Keratinocyte (primary cell): ENCODE results near the gene FDXR. TPM values are rescaled to one million over a fixed set of nuclear protein-coding genes. Genes with fewer than 3 reads are reported as not detected.

ENCODE experiments used
- DNase-seq: peaks from one replicate; pipeline ENCODE4 v3.0.0-alpha.2; 2011; ENCODE audit warnings: low read depth, missing footprints, low spot score
- FAIRE-seq: peaks from 2 replicates; lab custom pipeline; 2011; peaks lifted over from hg19 to GRCh38; lab: Jason Lieb, UNC
- H2AFZ ChIP-seq: 2 replicates; pipeline ENCODE4 v1.6.0; 2012; ENCODE audit warnings: low read length, control low read depth, inconsistent platforms; ENCODE audit not compliant: control insufficient read depth
- H3K27ac ChIP-seq: 2 replicates; pipeline ENCODE4 v1.5.1; 2011; ENCODE audit warnings: low read length; ENCODE audit not compliant: control insufficient read depth, insufficient read depth
- H3K27me3 ChIP-seq: 3 replicates; pipeline ENCODE4 v1.6.0; 2011; ENCODE audit warnings: low read length; ENCODE audit not compliant: control insufficient read depth, insufficient read depth; ENCODE audit errors: extremely low read depth
- H3K36me3 ChIP-seq, 2 experiments: 2 replicates in 1 of 2; 3 replicates in 1 of 2; pipeline ENCODE4 v1.5.1; 2011; ENCODE audit warnings: low read length in 2 of 2, mild to moderate bottlenecking in 1 of 2; ENCODE audit not compliant: control insufficient read depth in 2 of 2, insufficient read depth in 2 of 2; ENCODE audit errors: extremely low read depth in 1 of 2
- H3K4me1 ChIP-seq: 3 replicates; pipeline ENCODE4 v1.5.1; 2011; ENCODE audit warnings: low read length; ENCODE audit not compliant: control insufficient read depth, insufficient read depth; ENCODE audit errors: extremely low read depth
- H3K4me2 ChIP-seq: 3 replicates; pipeline ENCODE4 v1.6.0; 2011; ENCODE audit warnings: low read depth, low read length; ENCODE audit not compliant: control insufficient read depth, insufficient read depth; ENCODE audit errors: extremely low read depth
- H3K4me3 ChIP-seq, 3 experiments: fragments of 200-600 bp in 1 of 3; sonication (generic) in 1 of 3; 2 replicates in 2 of 3; 3 replicates in 1 of 3; pipeline ENCODE4 v1.5.1; 2011 to 2016; ENCODE audit warnings: low read length in 3 of 3, mild to moderate bottlenecking in 3 of 3, control low read depth in 2 of 3, inconsistent platforms in 1 of 3, low read depth in 1 of 3, mixed read lengths in 1 of 3, mixed run types in 1 of 3, moderate library complexity in 1 of 3; ENCODE audit not compliant: control insufficient read depth in 2 of 3, insufficient read depth in 2 of 3; ENCODE audit errors: extremely low read depth in 1 of 3
- H3K79me2 ChIP-seq: 2 replicates; pipeline ENCODE4 v1.6.0; 2012; ENCODE audit warnings: low read length; ENCODE audit not compliant: control insufficient read depth, insufficient read depth
- H3K9ac ChIP-seq: 3 replicates; pipeline ENCODE4 v1.6.0; 2011; ENCODE audit warnings: low read length; ENCODE audit not compliant: control insufficient read depth, insufficient read depth; ENCODE audit errors: extremely low read depth
- H3K9me1 ChIP-seq: 3 replicates; pipeline ENCODE4 v1.6.0; 2011; ENCODE audit warnings: low read length; ENCODE audit not compliant: control insufficient read depth, insufficient read depth; ENCODE audit errors: extremely low read depth
- H3K9me3 ChIP-seq: 2 replicates; pipeline ENCODE4 v1.5.1; 2012; ENCODE audit warnings: low read depth, low read length; ENCODE audit not compliant: control insufficient read depth
- H4K20me1 ChIP-seq: 3 replicates; pipeline ENCODE4 v1.6.0; 2011; ENCODE audit warnings: low read length; ENCODE audit not compliant: control insufficient read depth, insufficient read depth; ENCODE audit errors: extremely low read depth
- CTCF ChIP-seq, 3 experiments: IDR thresholded peaks in 1 of 3; conservative IDR thresholded peaks in 1 of 3; optimal IDR thresholded peaks in 1 of 3; 2 replicates in 2 of 3; 3 replicates in 1 of 3; pipeline versions ENCODE3 to v1.5.1; 2011; ENCODE audit warnings: low read length in 3 of 3, mild to moderate bottlenecking in 3 of 3, moderate library complexity in 2 of 3, control low read depth in 1 of 3, inconsistent platforms in 1 of 3; ENCODE audit not compliant: insufficient read depth in 2 of 3; ENCODE audit errors: extremely low read depth in 1 of 3
- EZH2 ChIP-seq: IDR thresholded peaks from one replicate; pipeline ENCODE4 v1.6.1; 2012; ENCODE audit warnings: inconsistent platforms, mild to moderate bottlenecking, low read length, moderate library complexity
- dilution Hi-C: fragments of 300-500 bp; cut with MboI; formaldehyde crosslinking; loops from one replicate; pipeline ENCODE4 v1.7.0; 2020; ENCODE audit warnings: low sequenced_read_pairs; ENCODE audit not compliant: extremely low pct_ligation_motif_present
- polyA plus RNA-seq, 5 experiments: library from polyadenylated mRNA; depleted of rRNA in 3 of 5; stranded (reverse) in 3 of 5; stranded (forward) in 1 of 5; unstranded in 1 of 5; fragments of >200 nt; gene quantifications; 1 replicate in 1 of 5; 2 replicates in 3 of 5; 3 replicates in 1 of 5; pipeline versions ENCODE4 v1.2.1 to v1.2.3, GENCODE V29; 2011 to 2012; ENCODE audit warnings: missing spikeins in 2 of 5, low read depth in 1 of 5, low replicate concordance in 1 of 5

The FDXR gene
- polyA plus RNA-seq, 1 donor (not counting 4 experiments of a cell fraction or from before 2014, with no cell fraction given): 12.0 TPM

GRCh38 chr17:74873874-74874614, 1.2 kb upstream of the FDXR start:
- H2AFZ ChIP-seq: peak overlapping the region; percentile 94
- H3K4me3 ChIP-seq: peak overlapping the region; percentile 62 to 97 (median 96)
- peaks cover 0 to 2% of the 10 kb centered on the region in 2 experiments for H3K36me3 ChIP-seq
- FAIRE-seq: no peak
- H3K4me2 ChIP-seq: peak overlapping the region; percentile 90
- H3K27ac ChIP-seq: peak overlapping the region; percentile 97
- peaks cover 30% of the 10 kb centered on the region for H3K4me1 ChIP-seq
- no peak for DNase-seq
- dilution Hi-C loops: no loop called here
- no peaks in the 10 kb centered on the region for H3K9me3 ChIP-seq
- H3K9ac ChIP-seq: peak overlapping the region; percentile 99
- peaks cover 8% of the 10 kb centered on the region for H3K79me2 ChIP-seq
- no peaks in the 10 kb centered on the region for H3K27me3 ChIP-seq
- H4K20me1 ChIP-seq: no peaks in the 10 kb centered on the region
- no peaks in the 10 kb centered on the region for H3K9me1 ChIP-seq
- TF ChIP-seq EZH2 (no peak), CTCF (optimal IDR thresholded peaks at IDR 0.05 in 1 of 3, IDR thresholded peaks at IDR 0.05 in 1 of 3, conservative IDR thresholded peaks at IDR 0.05 in 1 of 3; ENCODE audit: extremely low read depth in 1 of 3, insufficient read depth in 2 of 3, low read length in 3 of 3) (no peak)

- Histone ChIP-seq H3K4me2 (peak overlapping the region; percentile 90), H2AFZ (peak overlapping the region; percentile 94), H3K27ac (peak overlapping the region; percentile 97), H4K20me1 (no peaks in the 10 kb centered on the region), H3K79me2 (peaks cover 8% of the 10 kb centered on the region), H3K9me3 (no peaks in the 10 kb centered on the region), H3K9ac (peak overlapping the region; percentile 99), H3K4me3 (peak overlapping the region; percentile 77 to 97 (median 96)), H3K27me3 (no peaks in the 10 kb centered on the region), H3K4me1 (peaks cover 25% of the 10 kb centered on the region), H3K36me3 (peaks cover 0 to 2% of the 10 kb centered on the region in 2 experiments), H3K9me1 (no peaks in the 10 kb centered on the region)
- dilution Hi-C loops: no loop called here
- TF ChIP-seq EZH2 (no peak), CTCF (optimal IDR thresholded peaks at IDR 0.05 in 1 of 3, IDR thresholded peaks at IDR 0.05 in 1 of 3, conservative IDR thresholded peaks at IDR 0.05 in 1 of 3; ENCODE audit: extremely low read depth in 1 of 3, insufficient read depth in 2 of 3, low read length in 3 of 3) (no peak)
- DNase-seq: peak; percentile 97
- FAIRE-seq: peak; percentile 76
Measured at GRCh38 chr17:74873037-74873873, 461 bp upstream of the FDXR start.
